ENCODE results near the gene ATF7. TPM values are rescaled to one million over a fixed set of nuclear protein-coding genes. Genes with fewer than 3 reads are reported as not detected.
"Not testable (repeated sequence)": the region's sequence is repeated elsewhere in the genome, so short reads cannot be mapped to it uniquely, and the experiment has no call there.

Gene ATF7
- total and polyA plus RNA-seq, 10 donors, result 6.5 to 52.8 (median 35.4) TPM

GRCh38 chr12:53600490-53601295 is 25.5 kb downstream of the ATF7 start:
- Histone ChIP-seq H3K9me3 (no peaks in the 10 kb centered on the region), H3K27ac (peak overlapping the region in 4 of 8 donors; percentile 6 to 50 (median 24)), H3K4me1 (peaks cover 19 to 93% (median 42%) of the 10 kb centered on the region in 6 donors), H3K4me3 (peak overlapping the region in 1 of 8 donors; percentile 14), H3K27me3 (replicated peaks in 1 of 7) (no peaks in the 10 kb centered on the region), H3K36me3 (peaks cover 0 to 27% (median 6%) of the 10 kb centered on the region in 6 donors)
- 89 to 95% (median 92%) methylated on average over 13 of the region's 13 CpGs for whole genome bisulfite sequencing, 5 donors
- TF ChIP-seq POLR2AphosphoS5 (IDR thresholded peaks at IDR 0.05), result no peak
- TF ChIP-seq POLR2A (IDR thresholded peaks at IDR 0.05), result no peak
- TF ChIP-seq CTCF (IDR thresholded peaks at IDR 0.05 in 8 of 11, conservative IDR thresholded peaks at IDR 0.05 in 3 of 11), result no peak
- intact Hi-C loops (cut with DNase I; ENCODE audit: low total_unique reads), result no loop called here
- DNase-seq, result no peak

GRCh38 chr12:53599579-53599978 is 26.6 kb downstream of the ATF7 start:
- no peaks in the 10 kb centered on the region for H3K9me3 ChIP-seq
- intact Hi-C loops (cut with DNase I; ENCODE audit: low total_unique reads), result no loop called here
- H3K36me3 ChIP-seq, result peaks cover 0 to 27% (median 6%) of the 10 kb centered on the region in 6 donors
- no peak for DNase-seq
- TF ChIP-seq CTCF (IDR thresholded peaks at IDR 0.05 in 8 of 11, conservative IDR thresholded peaks at IDR 0.05 in 3 of 11) (no peak), POLR2A (IDR thresholded peaks at IDR 0.05) (no peak), POLR2AphosphoS5 (IDR thresholded peaks at IDR 0.05) (no peak)
- WGBS, 5 donors, result 91 to 97% (median 95%) methylated on average over 2 of the region's 2 CpGs
- H3K27me3 ChIP-seq (replicated peaks in 1 of 7), result no peaks in the 10 kb centered on the region
- H3K4me1 ChIP-seq, result peaks cover 19 to 94% (median 43%) of the 10 kb centered on the region in 6 donors
- H3K4me3 ChIP-seq, result no peak overlapping the region
- H3K27ac ChIP-seq, result no peak overlapping the region

GRCh38 chr12:53598971-53599370 is 27.2 kb downstream of the ATF7 start:
- H3K27ac ChIP-seq; intact Hi-C loops (cut with DNase I; ENCODE audit: low total_unique reads); H3K4me3 ChIP-seq; H3K9me3 ChIP-seq; DNase-seq; H3K27me3 ChIP-seq (replicated peaks in 1 of 7): not testable (repeated sequence)
- Histone ChIP-seq H3K36me3 (peaks cover 0 to 27% (median 6%) of the 10 kb centered on the region in 6 donors), H3K4me1 (peaks cover 19 to 89% (median 38%) of the 10 kb centered on the region in 6 donors)
- 95 to 100% (median 95%) methylated on average over 2 of the region's 2 CpGs for WGBS, 5 donors

GRCh38 chr12:53596920-53597363 is 29.2 kb downstream of the ATF7 start:
- 55 to 80% (median 66%) methylated on average over 3 of the region's 3 CpGs for WGBS, 5 donors
- no peak overlapping the region for H3K27ac ChIP-seq
- H3K27me3 ChIP-seq (replicated peaks in 1 of 7), result no peaks in the 10 kb centered on the region
- peaks cover 0 to 27% (median 6%) of the 10 kb centered on the region in 6 donors for H3K36me3 ChIP-seq
- DNase-seq, result no peak
- no peak overlapping the region for H3K4me3 ChIP-seq
- peaks cover 3 to 76% (median 19%) of the 10 kb centered on the region in 6 donors for H3K4me1 ChIP-seq
- intact Hi-C loops (cut with DNase I; ENCODE audit: low total_unique reads), result no loop called here
- no peak for TF ChIP-seq POLR2A (IDR thresholded peaks at IDR 0.05)
- TF ChIP-seq CTCF (IDR thresholded peaks at IDR 0.05 in 8 of 11, conservative IDR thresholded peaks at IDR 0.05 in 3 of 11), result no peak
- no peak for TF ChIP-seq POLR2AphosphoS5 (IDR thresholded peaks at IDR 0.05)
- no peaks in the 10 kb centered on the region for H3K9me3 ChIP-seq

Data from spleen (tissue), 11 donors.